B cell (primary cell): ENCODE measurements around the gene RAC3.

Experiments
- CTCF ChIP-seq: fragments of 200-600 bp; IDR thresholded peaks from one replicate; pipeline ENCODE4 v1.8.0; 2022; ENCODE audit warnings: antibody characterized with exemption, mild to moderate bottlenecking
- EZH2 ChIP-seq: IDR thresholded peaks from 2 replicates; pipeline ENCODE4 v1.6.1; 2012; ENCODE audit warnings: borderline replicate concordance, low read depth, mild to moderate bottlenecking, moderate library complexity, low read length; ENCODE audit not compliant: insufficient read depth, poor library complexity, severe bottlenecking

- TF ChIP-seq CTCF (no peak), EZH2 (no peak)
These were observed 13.8 kb upstream of the RAC3 start for GRCh38 chr17:82017612-82018151.
